Lower leg skin (tissue), 4 donors: ENCODE results near the gene NTRK2. TPM values are rescaled to one million over a fixed set of nuclear protein-coding genes. Genes with fewer than 3 reads are reported as not detected.

Experiments used
- DNase-seq, 2 donors: peaks; one replicate each; pipeline ENCODE4 v3.0.0-alpha.2; 2019; ENCODE audit warnings: low spot score in 2 of 2
- H3K4me3 ChIP-seq: fragments of 200-600 bp; sonication (generic); 2 replicates; pipeline ENCODE4 v1.5.1; 2017; ENCODE audit warnings: mild to moderate bottlenecking, low read depth; ENCODE audit not compliant: poor library complexity, severe bottlenecking
- POLR2A ChIP-seq, 2 donors: fragments of 450-650 bp; IDR thresholded peaks; one replicate each; pipeline ENCODE4 v1.6.1; 2016 to 2017; ENCODE audit warnings: antibody characterized with exemption in 2 of 2, mild to moderate bottlenecking in 1 of 2, moderate library complexity in 1 of 2
- WGBS, 2 donors: methylation state at CpG; one replicate each; pipeline ENCODE4 v1.1.5; 2018; 5-methylcytosine and 5-hydroxymethylcytosine counted together
- intact Hi-C: fragments of 100-400 bp; cut with DNase I; formaldehyde crosslinking; loops from one replicate; pipeline ENCODE4 v1.15.0; 2023; ENCODE audit warnings: low total_unique reads
- total RNA-seq, 4 donors: library from RNA; depleted of rRNA; stranded (reverse); fragments of >200 nt; gene quantifications; one replicate each; pipeline ENCODE4 v1.1.0, GENCODE V29; 2016
- TF ChIP-seq, protein P1 (sequence below), 3 donors: fragments of 450-650 bp; IDR thresholded peaks; one replicate each; pipeline ENCODE4 v1.5.1; 2016; ENCODE audit warnings: antibody characterized with exemption in 3 of 3, mild to moderate bottlenecking in 3 of 3, moderate library complexity in 2 of 3

The NTRK2 gene
- total RNA-seq, 4 donors from 2014 or later: 6.2 to 16.3 (median 10.3) TPM

- no peak overlapping the region for H3K4me3 ChIP-seq
- WGBS, 2 donors: 89 to 92% methylated on average over 1 of the region's 1 CpG
- no peak for DNase-seq
- TF ChIP-seq POLR2A (IDR thresholded peaks at IDR 0.05): no peak
- intact Hi-C loops: no loop called here
Observed at GRCh38 chr9:84974258-84974657, 304.7 kb downstream of the NTRK2 start.

DNA sequence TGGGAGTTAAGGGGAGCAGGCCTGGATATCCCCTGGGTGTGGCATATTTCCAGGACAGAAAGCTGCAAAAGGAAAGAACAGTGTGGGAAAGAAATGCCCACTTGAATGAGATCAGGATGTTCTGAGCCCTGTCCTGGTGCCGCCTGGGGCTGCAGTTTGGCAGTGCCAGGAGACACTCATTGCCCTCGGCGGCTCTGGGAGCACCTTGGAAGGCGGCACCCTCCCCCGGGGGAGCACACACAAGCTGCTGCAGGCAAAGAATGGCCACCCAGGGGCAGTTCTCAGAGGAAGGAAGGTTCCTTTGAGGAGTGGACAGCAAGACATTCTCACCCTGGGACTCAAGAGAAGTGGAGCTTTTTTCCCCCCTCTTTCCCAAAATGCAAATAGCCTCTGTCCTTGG lies 305.3 kb downstream of the NTRK2 start:
- TF ChIP-seq POLR2A (IDR thresholded peaks at IDR 0.05): no peak
- TF ChIP-seq, protein P1, sequence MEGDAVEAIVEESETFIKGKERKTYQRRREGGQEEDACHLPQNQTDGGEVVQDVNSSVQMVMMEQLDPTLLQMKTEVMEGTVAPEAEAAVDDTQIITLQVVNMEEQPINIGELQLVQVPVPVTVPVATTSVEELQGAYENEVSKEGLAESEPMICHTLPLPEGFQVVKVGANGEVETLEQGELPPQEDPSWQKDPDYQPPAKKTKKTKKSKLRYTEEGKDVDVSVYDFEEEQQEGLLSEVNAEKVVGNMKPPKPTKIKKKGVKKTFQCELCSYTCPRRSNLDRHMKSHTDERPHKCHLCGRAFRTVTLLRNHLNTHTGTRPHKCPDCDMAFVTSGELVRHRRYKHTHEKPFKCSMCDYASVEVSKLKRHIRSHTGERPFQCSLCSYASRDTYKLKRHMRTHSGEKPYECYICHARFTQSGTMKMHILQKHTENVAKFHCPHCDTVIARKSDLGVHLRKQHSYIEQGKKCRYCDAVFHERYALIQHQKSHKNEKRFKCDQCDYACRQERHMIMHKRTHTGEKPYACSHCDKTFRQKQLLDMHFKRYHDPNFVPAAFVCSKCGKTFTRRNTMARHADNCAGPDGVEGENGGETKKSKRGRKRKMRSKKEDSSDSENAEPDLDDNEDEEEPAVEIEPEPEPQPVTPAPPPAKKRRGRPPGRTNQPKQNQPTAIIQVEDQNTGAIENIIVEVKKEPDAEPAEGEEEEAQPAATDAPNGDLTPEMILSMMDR (IDR thresholded peaks at IDR 0.05): no peak
- DNase-seq: no peak
- 78 to 88% methylated on average over 5 of the region's 5 CpGs for WGBS, 2 donors
- intact Hi-C loops: no loop called here
- no peak overlapping the region for H3K4me3 ChIP-seq

DNA sequence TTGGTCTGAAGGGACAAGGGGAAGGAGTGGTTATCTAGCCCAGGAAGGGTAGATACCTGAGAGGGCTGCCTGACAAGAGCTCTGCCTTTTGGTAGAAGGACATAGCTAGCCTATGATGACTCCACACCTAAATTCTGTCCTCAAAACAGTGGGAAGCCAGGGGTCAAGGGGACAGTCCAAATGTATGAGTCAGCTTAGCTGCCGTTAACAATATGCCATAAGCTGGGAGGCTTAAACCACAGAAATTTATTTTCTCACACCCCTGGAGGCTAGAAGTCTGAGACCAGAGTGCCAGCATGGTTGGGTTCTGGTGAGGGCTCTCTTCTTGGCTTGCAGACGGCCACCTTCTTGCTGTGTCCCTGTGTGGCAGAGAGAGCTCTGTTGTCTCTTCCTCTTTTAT lies 306.4 kb downstream of the NTRK2 start:
- H3K4me3 ChIP-seq: no peak overlapping the region
- TF ChIP-seq, protein P1 (IDR thresholded peaks at IDR 0.05): no peak
- TF ChIP-seq POLR2A (IDR thresholded peaks at IDR 0.05): no peak
- WGBS, 2 donors: 77 to 95% methylated on average over 2 of the region's 2 CpGs
- intact Hi-C loops: no loop called here
- DNase-seq: no peak

DNA sequence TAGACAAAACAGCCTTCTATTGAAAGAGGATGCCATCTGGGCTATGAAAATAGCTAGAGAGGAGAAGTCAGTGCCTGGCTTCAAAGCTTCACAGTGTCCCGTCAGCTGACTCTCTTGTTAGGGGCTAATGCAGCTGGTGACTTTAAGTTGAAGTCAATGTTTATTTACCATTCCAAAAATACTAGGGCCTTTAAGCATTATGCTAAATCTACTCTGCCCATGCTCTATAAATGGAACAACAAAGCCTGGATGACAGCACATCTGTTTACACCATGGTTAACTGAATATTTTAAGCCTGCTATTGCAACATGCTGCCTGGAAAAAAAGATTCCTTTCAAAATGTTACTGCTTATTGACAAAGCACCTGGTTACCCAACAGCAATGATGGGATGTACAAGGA lies 309.1 kb downstream of the NTRK2 start:
- no peak for DNase-seq
- intact Hi-C loops: no loop called here
- WGBS, 2 donors: 96 to 100% methylated on average over 1 of the region's 1 CpG
- no peak overlapping the region for H3K4me3 ChIP-seq
- TF ChIP-seq POLR2A (IDR thresholded peaks at IDR 0.05): no peak
- TF ChIP-seq, protein P1 (IDR thresholded peaks at IDR 0.05): no peak

- WGBS, 2 donors: 94 to 97% methylated on average over 3 of the region's 3 CpGs
- no peak for TF ChIP-seq POLR2A (IDR thresholded peaks at IDR 0.05)
- TF ChIP-seq, protein P1 (IDR thresholded peaks at IDR 0.05): no peak
- intact Hi-C loops: no loop called here
- no peak overlapping the region for H3K4me3 ChIP-seq
- DNase-seq: no peak
Observed at GRCh38 chr9:84983749-84984148, 314.2 kb downstream of the NTRK2 start.

GRCh38 chr9:84988621-84989020 lies 319.1 kb downstream of the NTRK2 start:
- TF ChIP-seq POLR2A (IDR thresholded peaks at IDR 0.05): no peak
- DNase-seq: no peak
- intact Hi-C loops: no loop called here
- 78 to 90% methylated on average over 2 of the region's 2 CpGs for WGBS, 2 donors
- no peak overlapping the region for H3K4me3 ChIP-seq

GRCh38 chr9:84990416-84990815 lies 320.9 kb downstream of the NTRK2 start:
- no peak overlapping the region for H3K4me3 ChIP-seq
- intact Hi-C loops: no loop called here
- WGBS, 2 donors: 34 to 48% methylated on average over 6 of the region's 6 CpGs
- peak in 1 of 2 donors; percentile 23 for DNase-seq
- TF ChIP-seq, protein P1 (IDR thresholded peaks at IDR 0.05): no peak
